T-helper 1 cell (primary cell): ENCODE measurements around the gene RPL3.
"Not testable (repeated sequence)": the region's sequence is repeated elsewhere in the genome, so short reads cannot be mapped to it uniquely, and the experiment has no call there.

Source experiments
- DNase-seq, 5 donors: peaks; one replicate each; pipeline ENCODE4 v3.0.0-alpha.2; 2012 to 2020

The RPL3 gene

DNA sequence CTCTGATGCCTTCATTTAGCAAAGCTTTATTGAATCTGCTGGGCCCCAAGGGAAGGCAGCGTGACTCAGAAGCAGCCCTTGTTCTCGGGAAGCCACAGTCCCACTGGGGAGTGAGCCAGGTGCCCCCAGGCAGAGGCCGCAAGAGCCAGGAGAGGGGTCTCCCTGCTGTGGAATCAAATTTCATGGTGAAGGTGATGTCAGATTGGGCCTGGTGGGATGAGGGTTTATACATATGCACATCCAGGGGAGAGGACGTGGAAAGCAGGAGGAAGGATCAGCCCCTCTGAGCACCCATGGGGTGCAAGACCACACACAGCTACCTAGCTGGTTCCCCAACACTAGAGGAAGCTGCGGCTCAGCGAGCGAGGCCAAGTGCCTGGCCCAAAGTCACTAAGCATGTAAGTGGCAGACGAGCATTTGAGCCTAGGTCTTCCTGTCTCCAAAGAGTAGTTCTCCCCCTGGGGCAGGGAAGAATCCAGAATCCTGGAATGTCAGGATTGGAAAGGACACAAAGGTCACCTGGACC, 32.3 kb upstream of the RPL3 start:
- DNase-seq, result no peak

- no peak for DNase-seq
Observed at GRCh38 chr22:39350757-39351688, 31.6 kb upstream of the RPL3 start.

DNA sequence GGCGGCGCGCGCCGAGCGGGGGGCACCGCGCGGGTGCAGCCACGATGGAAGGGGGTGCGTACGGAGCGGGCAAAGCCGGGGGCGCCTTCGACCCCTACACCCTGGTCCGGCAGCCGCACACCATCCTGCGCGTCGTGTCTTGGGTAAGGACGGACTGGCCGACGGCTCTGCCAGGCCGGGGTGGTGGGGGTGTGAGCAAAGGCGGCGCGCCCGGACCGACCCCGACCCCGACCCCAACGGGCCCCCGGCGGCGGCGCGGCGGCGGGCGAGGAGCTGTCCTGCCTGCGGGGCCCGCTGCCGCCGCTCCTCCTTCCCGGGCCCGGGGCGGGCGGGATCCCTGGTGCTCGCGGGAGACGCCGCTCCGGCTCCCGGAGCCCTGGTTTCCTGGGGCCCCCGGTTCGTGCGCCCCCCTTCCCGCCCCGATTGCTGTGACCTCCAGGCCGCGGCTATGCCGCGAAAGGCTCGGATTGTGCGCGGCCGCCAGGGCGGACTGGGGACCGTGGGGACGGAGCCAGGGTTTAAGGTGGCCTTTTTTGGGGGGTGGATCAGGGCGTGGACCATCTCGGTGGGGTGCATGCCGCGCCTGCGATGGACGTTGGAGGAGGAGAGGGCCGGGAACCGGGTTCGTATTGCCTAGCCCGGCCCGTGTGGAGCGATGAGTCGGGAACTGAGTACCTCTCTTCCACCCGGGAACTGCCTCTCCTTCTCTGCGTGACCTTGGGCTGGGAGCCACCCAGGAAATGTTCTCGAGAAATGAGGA, 30.7 kb upstream of the RPL3 start, which contains the start of gene SYNGR1:
SYNGR1 (plus strand) TSS at position 25 of the 760 bp plus-strand sequence; CDS start at position 45, 20 bp downstream.
- no peak for DNase-seq

DNA sequence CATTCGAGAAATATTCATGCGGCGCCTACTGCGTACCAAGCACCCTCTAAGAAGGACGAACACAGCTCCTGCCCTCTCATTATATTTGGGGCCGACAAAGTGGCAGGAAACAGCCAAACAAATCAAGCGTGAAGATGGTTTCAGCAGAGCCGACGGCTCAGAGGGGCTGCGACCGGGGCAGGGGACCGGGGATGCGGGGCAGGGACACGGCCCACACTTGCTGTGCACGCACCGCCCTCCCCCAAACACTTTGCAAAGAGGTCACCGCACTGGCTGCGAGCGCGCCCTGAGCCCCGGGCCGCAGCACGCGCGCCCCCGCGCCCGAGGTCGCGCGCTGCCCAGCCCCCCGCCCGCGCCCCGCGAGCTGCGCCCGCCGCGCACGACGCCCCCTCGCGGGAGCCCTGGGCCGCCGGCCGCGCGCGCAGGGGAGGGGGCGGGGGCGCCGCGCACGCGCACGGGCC, 30.1 kb upstream of the RPL3 start:
- DNase-seq, result no peak

GRCh38 chr22:39348909-39349505, 29.6 kb upstream of the RPL3 start:
- no peak for DNase-seq

DNA sequence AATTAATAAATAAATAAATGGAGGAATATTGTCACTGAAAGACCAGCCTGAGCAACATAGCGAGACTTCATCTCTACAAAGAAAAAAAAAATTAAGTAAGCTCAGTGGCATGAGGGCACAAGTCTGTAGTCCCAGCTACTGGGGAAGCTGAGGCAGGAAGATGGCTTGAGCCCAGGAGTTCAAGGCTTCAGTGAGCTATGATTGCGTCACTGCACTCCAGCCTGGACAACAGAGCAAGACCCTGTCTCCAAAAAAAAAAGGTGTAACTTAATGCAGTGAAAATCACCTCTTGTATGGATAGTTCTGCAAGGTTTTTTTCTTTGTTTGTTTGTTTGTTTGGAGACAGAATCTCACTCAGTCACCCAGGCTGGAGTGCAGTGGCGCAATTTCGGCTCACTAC, 25.8 kb upstream of the RPL3 start:
- DNase-seq, result no peak

DNA sequence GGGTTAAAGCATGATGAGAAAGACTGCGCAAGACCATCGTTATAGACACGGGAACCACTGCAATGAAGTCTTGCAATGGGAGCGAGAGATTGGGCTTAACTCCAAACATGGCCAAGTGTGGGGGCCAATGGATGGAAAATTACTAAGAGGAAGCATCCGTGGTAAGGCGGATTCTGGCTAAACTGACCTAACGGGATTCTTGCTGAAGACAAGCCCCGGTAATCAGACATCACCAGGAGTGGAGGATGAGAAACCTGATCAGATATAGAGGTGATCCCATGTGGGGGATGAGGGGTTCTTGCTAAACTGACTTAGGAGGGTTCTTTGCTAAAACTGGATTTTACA, 24.6 kb upstream of the RPL3 start:
- DNase-seq, result no peak

GRCh38 chr22:39343259-39344045, 24.0 kb upstream of the RPL3 start:
- DNase-seq, result peak in 4 of 5 donors; percentile 23 to 43 (median 34)

DNA sequence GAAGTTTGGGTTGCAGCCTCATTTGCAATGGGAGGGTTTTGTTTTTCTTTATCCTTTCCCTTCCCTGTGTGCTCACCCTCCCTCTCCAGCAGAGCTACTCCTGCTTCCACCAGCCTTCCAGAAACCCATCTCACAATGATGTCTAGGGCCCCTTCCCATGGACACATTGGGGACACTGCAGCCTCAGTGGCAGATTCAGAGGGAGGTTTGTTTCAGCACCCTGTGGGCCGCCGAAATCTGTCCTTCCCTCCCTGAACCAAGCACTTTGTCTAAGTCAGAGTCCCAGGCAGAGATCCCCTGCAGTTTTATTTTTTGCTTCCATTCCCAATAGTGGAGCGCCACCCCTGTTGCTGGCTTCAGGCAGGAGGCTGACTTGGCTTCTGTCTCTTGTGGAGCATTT, 21.8 kb upstream of the RPL3 start:
- no peak for DNase-seq

- DNase-seq, result not testable (repeated sequence)
Observed at GRCh38 chr22:39339775-39340174, 20.4 kb upstream of the RPL3 start.

DNA sequence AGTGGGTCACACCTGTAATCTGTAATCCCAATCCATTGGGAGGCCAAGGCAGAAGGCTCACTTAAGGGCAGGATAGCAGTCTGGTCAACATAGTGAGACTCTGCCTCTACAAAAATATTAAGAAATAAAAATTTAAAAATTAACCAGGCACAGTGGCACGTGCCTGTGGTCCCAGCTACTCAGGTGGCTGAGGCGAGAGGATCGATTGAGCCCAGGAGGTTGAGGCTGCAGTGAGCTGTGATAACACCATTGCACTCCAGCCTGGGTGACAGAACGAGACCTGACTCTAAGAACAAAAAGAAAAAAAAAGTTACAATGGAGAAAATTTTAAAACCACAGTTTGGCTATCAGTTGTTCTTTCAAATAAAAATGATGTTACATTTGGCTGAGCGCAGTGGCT, 17.0 kb upstream of the RPL3 start:
- DNase-seq, result no peak

- DNase-seq, result no peak
Observed at GRCh38 chr22:39332441-39333064, 13.1 kb upstream of the RPL3 start.

GRCh38 chr22:39330553-39330952, 11.1 kb upstream of the RPL3 start:
- not testable (repeated sequence) for DNase-seq

- DNase-seq, result no peak
Observed at GRCh38 chr22:39327995-39328754, 8.8 kb upstream of the RPL3 start.

DNA sequence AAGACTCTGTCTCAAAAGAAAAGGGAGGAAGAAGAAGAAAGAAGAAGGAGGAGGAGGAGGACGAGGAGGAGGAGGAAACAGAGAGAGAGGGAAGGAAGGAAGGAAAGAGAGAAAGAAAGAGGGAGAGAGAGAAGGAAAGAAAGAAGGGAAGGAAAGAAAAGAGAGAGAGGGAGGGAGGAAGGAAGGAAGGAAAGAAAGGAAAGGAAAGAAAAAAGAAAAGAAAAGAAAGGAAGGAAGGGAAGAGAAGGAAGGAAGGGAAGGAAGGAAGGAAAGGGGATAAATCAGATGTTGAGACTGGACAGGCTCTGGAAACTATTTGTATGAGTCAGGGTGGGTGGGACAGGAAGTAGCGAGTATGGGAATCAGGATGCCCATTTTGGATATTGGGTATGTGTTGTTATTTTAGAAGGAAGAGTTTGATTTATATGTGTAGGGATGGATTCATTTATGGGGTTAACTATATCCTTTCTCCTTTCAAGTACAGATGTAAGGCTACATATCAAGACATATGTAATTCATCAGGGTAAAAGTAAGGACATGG, 6.0 kb upstream of the RPL3 start:
- no peak for DNase-seq

DNA sequence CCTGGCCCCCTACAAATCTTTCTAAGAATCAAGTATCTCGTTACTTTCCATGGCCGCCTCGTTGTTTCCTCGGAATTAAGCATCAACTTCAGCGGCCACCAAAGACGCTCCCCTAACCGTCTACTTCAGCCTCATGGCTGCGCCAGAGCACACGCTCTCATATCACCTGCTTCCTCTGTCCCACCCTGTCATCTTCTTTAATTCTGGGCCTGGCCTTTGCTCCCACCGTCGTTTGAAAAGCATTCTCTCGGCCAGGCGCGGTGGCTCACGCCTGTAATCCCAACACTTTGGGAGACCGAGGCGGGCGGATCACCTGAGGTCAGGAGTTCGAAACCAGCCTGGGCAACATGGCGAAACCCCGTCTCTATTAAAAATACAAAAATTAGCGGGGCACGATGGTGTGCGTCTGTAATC, 1.2 kb upstream of the RPL3 start:
- not testable (repeated sequence) for DNase-seq

GRCh38 chr22:39318507-39319283, 728 bp downstream of the RPL3 start:
- peak in 2 of 5 donors; percentile 29 to 43 for DNase-seq

GRCh38 chr22:39317775-39318506, 1.5 kb downstream of the RPL3 start:
- DNase-seq, result no peak
